GM23338 (cell line): ENCODE results near the gene BCO1.

Experiments used
- CREB1 ChIP-seq: fragments of 250-450 bp; sonication (Bioruptor Pico); IDR thresholded peaks from 2 replicates; pipeline ENCODE4 v1.5.0; 2020; ENCODE audit warnings: low read depth, mild to moderate bottlenecking, moderate library complexity
- CTCF ChIP-seq, 2 experiments: fragments of 200-600 bp in 1 of 2; sonication (generic) in 1 of 2; conservative IDR thresholded peaks; 2 replicates each; pipeline versions ENCODE4 v1.5.1 to v1.6.1; 2016 to 2017; ENCODE audit warnings: antibody characterized with exemption in 2 of 2, low read depth in 2 of 2, mild to moderate bottlenecking in 2 of 2, moderate library complexity in 1 of 2
- EZH2 ChIP-seq: fragments of 200-600 bp; sonication (generic); IDR thresholded peaks from one replicate; pipeline ENCODE4 v1.8.0; 2017; ENCODE audit warnings: antibody characterized with exemption, mild to moderate bottlenecking, low read depth; ENCODE audit not compliant: unreplicated experiment
- EZH2phosphoT487 ChIP-seq: fragments of 200-600 bp; sonication (generic); IDR thresholded peaks from one replicate; pipeline ENCODE4 v1.8.1; 2018; ENCODE audit warnings: antibody characterized with exemption; ENCODE audit not compliant: unreplicated experiment
- JUNB ChIP-seq: IDR thresholded peaks from one replicate; pipeline ENCODE4 v1.6.1; 2016; ENCODE audit warnings: antibody characterized with exemption; ENCODE audit not compliant: unreplicated experiment
- NANOG ChIP-seq: IDR thresholded peaks from 2 replicates; pipeline ENCODE4 v1.6.1; 2016; ENCODE audit warnings: antibody characterized with exemption, borderline replicate concordance
- POLR2AphosphoS5 ChIP-seq: IDR thresholded peaks from 2 replicates; pipeline ENCODE4 v1.6.1; 2016; ENCODE audit warnings: antibody characterized with exemption, low read depth
- REST ChIP-seq: IDR thresholded peaks from one replicate; pipeline ENCODE4 v1.6.1; 2018; ENCODE audit warnings: antibody characterized with exemption; ENCODE audit not compliant: unreplicated experiment
- ZNF114 ChIP-seq: fragments of 250-450 bp; sonication (Bioruptor Pico); IDR thresholded peaks from 2 replicates; pipeline ENCODE4 v1.5.0; 2020; ENCODE audit warnings: mild to moderate bottlenecking, moderate library complexity
- ZNF331 ChIP-seq: fragments of 250-450 bp; sonication (Bioruptor Pico); IDR thresholded peaks from 2 replicates; pipeline ENCODE4 v1.5.0; 2020; ENCODE audit warnings: low read depth, mild to moderate bottlenecking, moderate library complexity
- TF ChIP-seq, protein P1 (sequence below): IDR thresholded peaks from 2 replicates; pipeline ENCODE4 v1.6.1; 2016; ENCODE audit warnings: antibody characterized with exemption

- TF ChIP-seq, protein P1, sequence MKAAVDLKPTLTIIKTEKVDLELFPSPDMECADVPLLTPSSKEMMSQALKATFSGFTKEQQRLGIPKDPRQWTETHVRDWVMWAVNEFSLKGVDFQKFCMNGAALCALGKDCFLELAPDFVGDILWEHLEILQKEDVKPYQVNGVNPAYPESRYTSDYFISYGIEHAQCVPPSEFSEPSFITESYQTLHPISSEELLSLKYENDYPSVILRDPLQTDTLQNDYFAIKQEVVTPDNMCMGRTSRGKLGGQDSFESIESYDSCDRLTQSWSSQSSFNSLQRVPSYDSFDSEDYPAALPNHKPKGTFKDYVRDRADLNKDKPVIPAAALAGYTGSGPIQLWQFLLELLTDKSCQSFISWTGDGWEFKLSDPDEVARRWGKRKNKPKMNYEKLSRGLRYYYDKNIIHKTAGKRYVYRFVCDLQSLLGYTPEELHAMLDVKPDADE = no peak
- TF ChIP-seq POLR2AphosphoS5 (no peak), REST (no peak), CTCF (conservative IDR thresholded peaks at IDR 0.05; ENCODE audit: low read depth in 2 of 2) (no peak), EZH2 (no peak), ZNF114 (CRISPR knock-in tag) (no peak), EZH2phosphoT487 (no peak), CREB1 (no peak), JUNB (no peak), NANOG (no peak), ZNF331 (CRISPR knock-in tag) (no peak)
These were observed 37.3 kb downstream of the BCO1 start for GRCh38 chr16:81275795-81276194.
